RPMI8226 (cell line): ENCODE results near the gene GRM5.
"Not testable (repeated sequence)": the region's sequence is repeated elsewhere in the genome, so short reads cannot be mapped to it uniquely, and the experiment has no call there.

Source experiments
- DNase-seq: peaks from one replicate; pipeline ENCODE4 v3.0.0-alpha.2; 2015

Gene GRM5

GRCh38 chr11:88484873-88485621 lies 580.7 kb downstream of the GRM5 start:
- DNase-seq = peak; percentile 60

- no peak for DNase-seq
Observed at GRCh38 chr11:88482871-88483301, 582.9 kb downstream of the GRM5 start.

- no peak for DNase-seq
Observed at GRCh38 chr11:88480223-88480622, 585.6 kb downstream of the GRM5 start.

- no peak for DNase-seq
Observed at GRCh38 chr11:88478136-88478815, 587.5 kb downstream of the GRM5 start.

GRCh38 chr11:88475991-88476418 lies 589.8 kb downstream of the GRM5 start:
- DNase-seq = no peak

- DNase-seq = no peak
Observed at GRCh38 chr11:88474655-88475054, 591.1 kb downstream of the GRM5 start.

GRCh38 chr11:88469561-88470225 lies 596.1 kb downstream of the GRM5 start:
- no peak for DNase-seq

- DNase-seq = no peak
Observed at GRCh38 chr11:88464528-88464927, 601.3 kb downstream of the GRM5 start.

- not testable (repeated sequence) for DNase-seq
Observed at GRCh38 chr11:88463301-88463700, 602.5 kb downstream of the GRM5 start.

- DNase-seq = not testable (repeated sequence)
Observed at GRCh38 chr11:88458047-88458446, 607.7 kb downstream of the GRM5 start.

- DNase-seq = no peak
Observed at GRCh38 chr11:88455974-88456373, 609.8 kb downstream of the GRM5 start.

- peak; percentile 11 for DNase-seq
Observed at GRCh38 chr11:88454881-88455280, 610.9 kb downstream of the GRM5 start.
